Prostate gland (tissue), 2 donors: ENCODE data around the gene ATG2A.

ENCODE experiments used
- CTCF ChIP-seq, 4 experiments: fragments of 200-600 bp in 2 of 4; fragments of 450-650 bp in 2 of 4; sonication (generic) in 2 of 4; IDR thresholded peaks; 1 replicate in 3 of 4; 2 replicates in 1 of 4; pipeline ENCODE4 v1.5.1; 2016 to 2019; ENCODE audit warnings: antibody characterized with exemption in 4 of 4, mild to moderate bottlenecking in 2 of 4, moderate library complexity in 2 of 4
- POLR2A ChIP-seq: fragments of 450-650 bp; IDR thresholded peaks from one replicate; pipeline ENCODE4 v1.6.1; 2016; ENCODE audit warnings: antibody characterized with exemption, mild to moderate bottlenecking

- TF ChIP-seq POLR2A: no peak
- no peak for TF ChIP-seq CTCF (IDR thresholded peaks at IDR 0.05)
Measured at GRCh38 chr11:64908766-64909165, 8.2 kb downstream of the ATG2A start.
